GM19351 (cell line): ENCODE data around the gene KIF26B.
"Not testable (repeated sequence)": the region's sequence is repeated elsewhere in the genome, so short reads cannot be mapped to it uniquely, and the experiment has no call there.

Experiments used
- ATAC-seq: cut with Tn5 transposase; IDR thresholded peaks from one replicate; pipeline ENCODE4 v1.9.1; 2021; ENCODE audit warnings: mild to moderate bottlenecking, moderate library complexity; ENCODE audit not compliant: unreplicated experiment

KIF26B gene

DNA sequence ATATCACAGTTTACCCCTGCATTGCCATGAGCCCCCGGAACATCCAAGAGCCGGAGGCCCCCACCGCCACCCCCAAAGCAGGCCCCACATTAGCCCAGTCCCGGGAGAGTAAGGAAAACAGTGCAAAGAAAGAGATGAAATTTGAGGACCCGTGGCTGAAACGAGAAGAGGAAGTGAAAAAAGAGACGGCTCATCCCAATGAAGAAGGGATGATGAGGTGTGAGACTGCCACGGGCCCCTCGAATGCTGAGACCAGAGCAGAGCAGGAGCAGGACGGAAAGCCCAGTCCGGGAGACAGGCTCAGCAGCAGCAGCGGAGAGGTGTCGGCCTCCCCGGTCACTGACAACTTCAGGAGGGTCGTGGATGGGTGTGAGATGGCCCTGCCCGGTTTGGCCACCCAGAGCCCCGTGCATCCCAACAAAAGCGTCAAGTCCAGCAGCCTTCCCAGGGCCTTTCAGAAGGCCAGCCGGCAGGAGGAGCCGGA lies 532.4 kb downstream of the KIF26B start:
- ATAC-seq = no peak

DNA sequence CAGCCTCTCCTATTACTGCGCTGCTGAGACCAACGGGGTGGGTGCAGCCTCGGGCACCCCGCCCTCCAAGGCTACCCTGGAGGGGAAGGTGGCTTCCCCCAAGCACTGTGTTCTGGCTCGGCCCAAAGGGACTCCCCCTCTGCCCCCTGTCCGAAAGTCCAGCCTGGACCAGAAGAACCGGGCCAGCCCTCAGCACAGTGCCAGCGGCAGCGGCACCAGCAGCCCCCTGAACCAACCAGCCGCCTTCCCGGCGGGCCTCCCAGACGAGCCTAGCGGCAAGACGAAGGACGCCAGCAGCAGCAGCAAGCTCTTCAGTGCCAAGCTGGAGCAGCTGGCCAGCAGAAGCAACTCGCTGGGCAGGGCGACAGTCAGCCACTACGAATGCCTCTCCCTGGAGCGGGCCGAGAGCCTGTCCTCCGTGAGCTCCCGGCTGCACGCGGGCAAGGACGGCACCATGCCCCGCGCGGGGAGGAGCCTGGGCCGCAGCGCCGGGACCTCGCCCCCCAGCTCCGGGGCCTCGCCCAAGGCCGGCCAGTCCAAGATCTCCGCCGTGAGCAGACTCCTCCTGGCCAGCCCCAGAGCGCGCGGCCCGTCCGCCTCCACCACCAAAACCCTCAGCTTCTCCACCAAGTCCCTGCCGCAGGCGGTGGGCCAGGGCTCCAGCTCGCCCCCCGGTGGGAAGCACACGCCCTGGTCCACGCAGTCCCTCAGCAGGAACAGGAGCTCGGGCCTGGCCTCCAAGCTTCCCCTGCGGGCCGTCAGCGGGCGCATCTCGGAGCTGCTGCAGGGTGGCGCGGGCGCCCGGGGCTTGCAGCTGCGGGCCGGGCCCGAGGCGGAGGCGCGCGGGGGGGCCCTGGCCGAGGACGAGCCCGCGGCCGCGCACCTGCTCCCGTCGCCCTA lies 533.1 kb downstream of the KIF26B start:
- ATAC-seq = no peak

DNA sequence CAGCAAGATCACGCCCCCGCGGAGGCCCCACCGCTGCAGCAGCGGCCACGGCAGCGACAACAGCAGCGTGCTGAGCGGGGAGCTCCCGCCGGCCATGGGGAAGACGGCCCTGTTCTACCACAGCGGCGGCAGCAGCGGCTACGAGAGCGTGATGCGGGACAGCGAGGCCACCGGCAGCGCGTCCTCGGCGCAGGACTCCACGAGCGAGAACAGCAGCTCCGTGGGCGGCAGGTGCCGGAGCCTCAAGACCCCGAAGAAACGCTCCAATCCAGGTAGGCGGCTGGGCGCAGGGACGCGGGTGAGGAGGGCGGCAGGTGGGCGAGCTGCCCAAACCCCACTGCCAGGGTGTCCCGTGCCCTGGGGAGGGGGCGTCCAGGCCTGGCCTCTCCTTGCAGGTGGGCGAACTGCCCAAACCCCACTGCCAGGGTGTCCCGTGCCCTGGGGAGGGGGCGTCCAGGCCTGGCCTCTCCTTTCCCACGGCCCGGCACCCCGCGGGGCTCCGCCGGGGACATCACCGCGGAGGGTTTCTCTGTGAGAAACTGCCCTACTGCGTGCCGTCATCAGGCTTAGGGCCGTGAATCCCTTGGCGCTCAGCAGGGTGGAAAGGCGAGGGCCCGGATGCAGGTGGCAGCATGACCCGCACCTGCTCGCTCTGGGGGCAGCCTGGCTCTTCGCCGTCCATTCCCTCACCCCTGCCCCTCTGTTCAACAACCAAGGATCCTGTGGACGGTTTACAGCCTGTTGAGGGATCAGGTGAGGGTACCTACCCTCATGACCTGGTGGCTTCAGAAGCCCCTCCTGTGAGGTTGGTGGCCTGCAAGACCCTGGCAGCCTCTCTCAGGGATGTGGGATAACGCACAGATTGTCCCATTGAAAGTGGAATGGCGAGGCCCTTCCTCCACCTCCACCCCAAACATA lies 534.0 kb downstream of the KIF26B start:
- no peak for ATAC-seq

- no peak for ATAC-seq
These were observed 535.4 kb downstream of the KIF26B start for GRCh38 chr1:245690156-245690690.

DNA sequence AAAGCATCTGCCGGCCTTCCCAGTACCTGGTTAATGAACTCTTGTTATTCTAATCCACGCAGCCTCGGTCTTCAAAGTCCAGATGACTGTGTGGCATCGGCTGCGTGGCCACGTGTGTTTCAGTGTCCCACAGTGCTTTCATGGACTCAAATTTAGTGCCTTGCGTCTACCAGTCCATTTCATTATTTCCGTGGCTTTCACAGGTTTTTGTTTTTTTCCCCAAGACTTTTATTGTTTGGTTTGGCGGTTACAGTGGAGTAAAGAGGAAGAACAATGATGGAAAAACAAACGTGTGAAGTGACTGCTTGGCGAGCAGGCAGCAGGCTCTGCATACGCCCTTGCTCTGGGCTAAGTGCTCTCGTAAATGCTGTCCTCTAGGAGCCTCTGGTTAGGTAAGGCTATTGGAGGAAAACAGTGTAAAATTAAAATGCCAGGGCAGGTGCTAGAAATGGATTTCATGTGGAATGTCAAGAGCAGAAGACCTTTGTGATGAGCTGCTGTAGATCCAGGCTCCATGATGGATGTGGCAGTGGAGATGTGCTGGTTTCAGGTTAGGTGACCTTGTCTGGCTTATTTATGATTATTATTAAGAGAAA lies 536.3 kb downstream of the KIF26B start:
- ATAC-seq = no peak

DNA sequence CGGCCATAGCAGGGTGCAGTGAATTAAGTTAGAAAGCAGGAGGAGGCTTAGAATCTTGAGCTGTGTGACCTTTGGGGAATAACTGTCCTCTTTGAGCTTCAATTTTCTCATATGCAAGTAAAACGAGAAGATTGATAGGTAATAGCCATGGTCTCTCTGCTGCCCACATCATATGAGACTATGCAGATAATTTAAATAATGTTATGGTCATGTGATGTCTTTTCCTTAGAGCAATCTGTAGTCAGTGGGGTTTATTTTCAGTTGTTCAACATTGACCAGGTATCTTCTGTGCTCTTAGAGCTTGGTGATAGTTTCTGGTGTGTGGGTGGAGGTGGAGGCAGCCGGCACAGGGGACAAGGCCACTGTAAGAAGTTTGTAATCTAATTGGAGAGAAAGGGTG lies 537.1 kb downstream of the KIF26B start:
- ATAC-seq = no peak

DNA sequence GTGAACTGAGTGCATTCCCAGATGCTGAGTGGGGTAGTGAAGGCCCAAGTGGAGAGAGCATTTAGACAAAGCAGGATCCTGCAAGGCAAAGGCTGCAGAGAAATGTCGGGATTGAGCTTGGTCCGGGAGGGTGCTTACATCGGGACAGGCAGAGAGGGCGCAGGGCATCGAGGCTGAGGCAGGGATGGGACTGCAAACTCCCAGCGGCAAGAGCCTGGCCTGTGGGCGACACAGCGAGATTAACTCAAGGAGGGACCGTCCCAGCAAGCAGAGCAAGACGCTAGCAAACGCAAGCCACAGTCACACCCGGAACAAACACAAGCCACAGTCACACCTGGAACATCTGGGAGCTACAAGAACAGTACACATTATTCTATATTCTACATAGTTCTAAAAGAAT lies 537.5 kb downstream of the KIF26B start:
- no peak for ATAC-seq

DNA sequence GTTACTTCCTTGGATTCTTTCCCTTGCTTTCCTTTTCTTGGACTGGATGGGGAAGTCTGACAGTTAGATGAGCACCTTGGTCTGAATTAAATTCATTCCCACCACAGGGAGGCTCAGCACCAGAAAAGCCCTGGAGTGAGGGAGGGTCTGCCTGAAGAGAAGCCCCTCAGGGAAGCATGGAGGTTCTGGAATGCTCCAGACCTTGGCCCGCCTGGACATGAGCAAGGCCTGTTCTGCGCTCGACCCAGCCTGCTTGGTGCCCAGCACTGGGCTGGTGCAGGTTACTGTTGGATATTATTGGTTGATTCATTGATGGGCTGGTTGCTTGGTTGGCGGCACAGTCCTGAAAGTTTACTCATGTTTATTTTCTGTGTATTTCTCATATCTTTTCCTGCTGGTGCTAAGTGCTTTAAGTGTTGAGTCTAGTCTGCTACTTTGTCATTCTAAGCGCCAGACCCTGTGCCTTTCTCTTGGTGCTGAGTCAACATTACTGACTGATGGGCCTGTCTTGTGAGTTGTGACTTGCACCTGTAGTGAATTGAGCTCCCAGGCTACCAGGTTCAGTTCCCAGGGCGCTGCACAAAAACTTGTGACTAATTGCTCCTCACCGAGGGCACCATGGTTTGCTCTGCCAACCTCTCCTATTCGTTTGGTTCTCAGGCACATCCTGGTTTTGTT lies 538.5 kb downstream of the KIF26B start:
- ATAC-seq = no peak

- no peak for ATAC-seq
These were observed 539.4 kb downstream of the KIF26B start for GRCh38 chr1:245693941-245694752.

DNA sequence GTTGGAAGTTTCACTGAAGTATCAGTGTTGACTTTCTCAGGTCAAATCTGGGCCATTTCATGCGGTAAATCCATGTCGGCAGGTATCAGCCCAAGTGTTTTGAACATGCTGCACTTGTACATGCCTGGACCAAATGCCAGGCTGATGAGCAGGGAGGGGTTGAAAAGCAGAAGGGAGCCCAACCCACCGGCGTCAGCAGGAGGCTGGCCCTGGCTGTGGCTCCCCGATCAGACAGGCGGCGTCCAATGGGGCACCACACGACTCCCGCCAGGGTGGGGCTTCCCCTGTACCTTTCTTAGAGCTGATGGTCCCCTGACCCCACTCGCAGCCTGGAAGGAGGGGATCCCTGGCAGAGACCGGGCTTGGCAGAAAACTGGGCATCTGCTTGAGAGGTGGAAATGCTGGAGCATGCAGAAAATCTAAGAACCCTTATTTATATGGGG lies 540.0 kb downstream of the KIF26B start:
- ATAC-seq = no peak

- ATAC-seq = no peak
These were observed 540.4 kb downstream of the KIF26B start for GRCh38 chr1:245695211-245695610.

DNA sequence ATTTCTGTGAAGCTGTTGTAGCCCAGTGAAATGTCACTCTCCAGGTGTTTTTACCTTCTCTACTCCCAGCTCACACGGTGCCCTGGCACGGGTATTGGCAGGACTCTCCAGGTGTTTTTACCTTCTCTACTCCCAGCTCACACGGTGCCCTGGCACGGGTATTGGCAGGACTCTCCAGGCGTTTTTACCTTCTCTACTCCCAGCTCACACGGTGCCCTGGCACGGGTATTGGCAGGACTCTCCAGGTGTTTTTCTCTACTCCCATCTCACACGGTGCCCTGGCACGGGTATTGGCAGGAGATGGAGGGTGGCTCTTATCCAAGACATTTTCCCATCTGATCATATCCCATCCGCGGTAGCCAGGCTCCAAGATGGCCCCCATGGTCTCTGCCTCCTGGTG lies 540.9 kb downstream of the KIF26B start:
- ATAC-seq = not testable (repeated sequence)

DNA sequence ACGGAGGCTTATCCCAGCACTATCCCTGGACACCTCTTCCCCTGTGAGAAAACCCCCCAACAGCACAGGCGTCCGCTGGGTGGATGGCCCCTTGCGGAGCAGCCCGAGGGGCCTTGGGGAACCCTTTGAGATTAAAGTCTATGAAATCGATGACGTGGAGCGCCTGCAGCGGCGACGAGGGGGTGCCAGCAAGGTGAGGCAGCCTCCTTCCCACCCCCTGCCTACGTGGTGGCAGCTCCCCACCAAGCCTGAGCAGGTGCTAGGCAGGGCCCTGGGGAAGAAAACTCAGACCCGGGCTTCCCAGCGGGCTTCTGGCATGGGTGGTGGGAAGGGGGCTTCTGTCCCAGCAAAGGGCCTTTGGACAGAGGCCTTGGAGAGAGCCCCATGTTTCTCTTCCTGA lies 543.3 kb downstream of the KIF26B start:
- no peak for ATAC-seq

GRCh38 chr1:245698860-245699259 lies 544.1 kb downstream of the KIF26B start:
- ATAC-seq = no peak

DNA sequence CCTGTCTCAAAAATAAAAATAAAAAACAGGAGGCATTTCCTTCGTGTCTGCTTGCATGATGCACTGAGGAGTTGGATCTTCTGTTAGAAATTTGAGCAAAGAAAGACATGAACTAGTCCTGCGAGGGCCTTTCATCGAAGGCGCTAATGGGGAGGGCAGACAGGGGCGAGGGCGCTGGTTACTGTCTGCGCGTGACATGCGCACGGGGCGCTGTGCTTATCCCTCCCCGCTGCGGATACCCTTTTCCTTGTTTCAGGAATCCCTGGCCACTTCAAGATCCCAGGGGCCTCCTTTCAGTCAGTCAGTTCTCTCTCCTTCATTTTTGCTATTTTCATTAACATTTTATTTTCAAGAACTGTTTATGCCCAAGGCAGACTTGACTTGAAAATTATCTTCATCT lies 545.8 kb downstream of the KIF26B start:
- no peak for ATAC-seq

- no peak for ATAC-seq
These were observed 546.8 kb downstream of the KIF26B start for GRCh38 chr1:245701631-245702030.

- ATAC-seq = no peak
These were observed 547.6 kb downstream of the KIF26B start for GRCh38 chr1:245702346-245702745.

GRCh38 chr1:245704341-245704740 lies 549.6 kb downstream of the KIF26B start:
- ATAC-seq = no peak

DNA sequence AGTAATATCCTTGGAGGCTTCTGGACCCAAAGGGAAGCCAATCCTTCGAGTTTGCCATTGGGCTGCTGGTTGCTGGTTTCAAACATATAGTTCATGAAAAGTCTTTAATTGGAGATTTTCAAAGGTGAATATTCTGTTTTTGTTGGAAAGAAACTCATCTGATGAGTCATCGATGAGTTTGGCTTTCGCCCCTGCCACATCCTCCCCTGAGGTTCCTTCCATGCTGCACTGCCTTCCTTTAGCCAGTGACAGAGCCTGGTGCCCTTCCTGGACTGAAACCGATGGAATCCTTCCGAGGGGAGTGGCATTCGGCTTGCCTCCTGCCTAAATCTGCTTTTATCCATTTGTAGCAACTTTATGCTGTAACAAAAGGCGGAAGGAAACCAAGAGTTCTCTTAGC lies 550.0 kb downstream of the KIF26B start:
- ATAC-seq = no peak

DNA sequence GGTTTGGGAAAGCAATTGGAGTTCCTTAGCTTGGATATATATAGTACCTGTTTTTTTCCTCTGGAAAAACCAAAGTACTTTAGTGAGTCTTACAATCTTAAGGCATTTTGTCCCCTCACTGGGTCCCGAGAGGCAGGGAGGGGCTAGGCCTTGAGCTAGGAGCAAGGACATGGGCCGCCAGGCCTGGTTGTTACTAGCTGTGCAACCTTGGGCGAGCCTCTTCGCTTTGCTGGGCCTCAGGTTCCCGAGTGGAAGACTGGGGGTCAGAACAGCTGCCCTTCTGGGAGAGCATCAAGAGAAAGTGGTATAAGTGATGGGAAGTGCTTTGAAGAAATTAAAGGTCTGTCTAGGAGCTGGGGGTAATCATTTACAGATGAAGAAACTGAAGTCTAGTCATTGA lies 553.2 kb downstream of the KIF26B start:
- no peak for ATAC-seq
